Left lung (tissue), 10 donors: Measurements from ENCODE around the gene SLIT3. TPM values are rescaled to one million over a fixed set of nuclear protein-coding genes. Genes with fewer than 3 reads are reported as not detected.
A peak's percentile ranks its signal among the peaks of the same experiment; 100 is the strongest.

Experiments used
- ATAC-seq: fragments of 200-7000 bp; cut with Tn5 transposase; one replicate; pipeline ENCODE4 v1.9.1; 2020; ENCODE audit warnings: moderate library complexity
- DNase-seq, 4 donors: peaks; one replicate each; pipeline ENCODE4 v3.0.0-alpha.2; 2013 to 2020
- H3K27ac ChIP-seq, 2 donors: fragments of 200-600 bp; sonication (generic) in 1 of 2; one replicate each; pipeline versions ENCODE4 v1.5.0 to v1.8.0; 2020 to 2021
- H3K27me3 ChIP-seq, 2 donors: fragments of 200-600 bp; sonication (generic) in 1 of 2; one replicate each; pipeline versions ENCODE4 v1.5.0 to v1.8.0; 2020 to 2021
- H3K36me3 ChIP-seq, 2 donors: fragments of 200-600 bp; sonication (generic) in 1 of 2; one replicate each; pipeline versions ENCODE4 v1.5.0 to v1.8.0; 2020 to 2021
- H3K4me1 ChIP-seq, 2 donors: fragments of 200-600 bp; one replicate each; pipeline ENCODE4 v1.8.0; 2021
- H3K4me3 ChIP-seq, 2 donors: fragments of 200-600 bp; sonication (generic) in 1 of 2; one replicate each; pipeline versions ENCODE4 v1.5.0 to v1.8.0; 2020 to 2021; ENCODE audit warnings: mild to moderate bottlenecking in 1 of 2
- H3K9me3 ChIP-seq, 2 donors: fragments of 200-600 bp; sonication (generic) in 1 of 2; one replicate each; pipeline versions ENCODE4 v1.5.0 to v1.8.0; 2020 to 2021
- CTCF ChIP-seq, 2 donors: fragments of 200-600 bp; sonication (generic) in 1 of 2; IDR thresholded peaks; one replicate each; pipeline versions ENCODE4 v1.5.0 to v1.8.0; 2021; ENCODE audit warnings: antibody characterized with exemption in 2 of 2
- intact Hi-C, 2 donors: fragments of 100-400 bp; cut with DNase I; formaldehyde crosslinking; loops; one replicate each; pipeline versions ENCODE4 v1.11.2 to v1.14.2; 2022
- polyA plus RNA-seq, 6 donors: library from polyadenylated mRNA; unstranded; fragments of 120-200 nt; gene quantifications; one replicate each; pipeline ENCODE4 v1.2.1, GENCODE V29; 2013; ENCODE audit not compliant: insufficient read length in 6 of 6
- total RNA-seq, 2 donors: library from RNA; stranded (reverse); fragmentation: NEBNext Ultra II Directional; extraction: Animal tissue kit (Norgen Biotek cat#: 25700); gene quantifications; one replicate each; pipeline ENCODE4 v1.2.1, GENCODE V29; 2021
- donor health status: DM: no; HTN: yes; CAD: no.
- donor health status: DM: no; HTN: no; CAD: no.

SLIT3 gene
- total and polyA plus RNA-seq, 8 donors, result 37.6 to 77.1 (median 45.9) TPM

GRCh38 chr5:168656633-168657032, 644.3 kb downstream of the SLIT3 start:
- DNase-seq (peak in 1 of 4 donors; percentile 8), ATAC-seq (no peak)
- no peak for TF ChIP-seq CTCF (IDR thresholded peaks at IDR 0.05)
- intact Hi-C loops, result no loop called here
- Histone ChIP-seq H3K4me1 (no peaks in the 10 kb centered on the region), H3K4me3 (no peak overlapping the region), H3K9me3 (no peaks in the 10 kb centered on the region), H3K27ac (no peak overlapping the region), H3K27me3 (no peaks in the 10 kb centered on the region), H3K36me3 (no peaks in the 10 kb centered on the region)

- Histone ChIP-seq H3K36me3 (no peaks in the 10 kb centered on the region), H3K27me3 (no peaks in the 10 kb centered on the region), H3K4me3 (no peak overlapping the region), H3K9me3 (no peaks in the 10 kb centered on the region), H3K4me1 (no peaks in the 10 kb centered on the region), H3K27ac (no peak overlapping the region)
- intact Hi-C loops, result no loop called here
- no peak for DNase-seq
- no peak for TF ChIP-seq CTCF (IDR thresholded peaks at IDR 0.05)
- ATAC-seq, result no peak
Observed at GRCh38 chr5:168655316-168655715, 645.6 kb downstream of the SLIT3 start.

- Histone ChIP-seq H3K27ac (no peak overlapping the region), H3K4me1 (no peaks in the 10 kb centered on the region), H3K36me3 (no peaks in the 10 kb centered on the region), H3K27me3 (no peaks in the 10 kb centered on the region), H3K9me3 (no peaks in the 10 kb centered on the region), H3K4me3 (no peak overlapping the region)
- DNase-seq (peak in 2 of 4 donors; percentile 14 to 49), ATAC-seq (peak; percentile 18)
- intact Hi-C loops, result no loop called here
- TF ChIP-seq CTCF (IDR thresholded peaks at IDR 0.05), result no peak
Observed at GRCh38 chr5:168654211-168654721, 646.7 kb downstream of the SLIT3 start.

- no peaks in the 10 kb centered on the region for H3K4me1 ChIP-seq
- ATAC-seq, result no peak
- H3K27me3 ChIP-seq, result no peaks in the 10 kb centered on the region
- intact Hi-C loops, result no loop called here
- H3K36me3 ChIP-seq, result no peaks in the 10 kb centered on the region
- no peak overlapping the region for H3K27ac ChIP-seq
- no peak overlapping the region for H3K4me3 ChIP-seq
- H3K9me3 ChIP-seq, result no peaks in the 10 kb centered on the region
- DNase-seq, result no peak
- no peak for TF ChIP-seq CTCF (IDR thresholded peaks at IDR 0.05)
Observed at GRCh38 chr5:168653626-168654025, 647.3 kb downstream of the SLIT3 start.

- no peak for TF ChIP-seq CTCF (IDR thresholded peaks at IDR 0.05)
- Histone ChIP-seq H3K27me3 (no peaks in the 10 kb centered on the region), H3K36me3 (no peaks in the 10 kb centered on the region), H3K27ac (no peak overlapping the region), H3K9me3 (no peaks in the 10 kb centered on the region), H3K4me3 (no peak overlapping the region), H3K4me1 (no peaks in the 10 kb centered on the region)
- peak; percentile 43 for ATAC-seq
- intact Hi-C loops, result no loop called here
- no peak for DNase-seq
Observed at GRCh38 chr5:168651648-168652047, 649.3 kb downstream of the SLIT3 start.
